A549 (cell line): ENCODE measurements around the gene GRM4. TPM values are rescaled to one million over a fixed set of nuclear protein-coding genes. Genes with fewer than 3 reads are reported as not detected.

Experiments used
- ATAC-seq, 2 experiments: fragments of 200-7000 bp in 1 of 2; fragments of >200 bp in 1 of 2; cut with Nextera tagmentation in 1 of 2; cut with Tn5 transposase in 1 of 2; 3 replicates each; pipeline versions ENCODE4 v1.8.0 to v1.9.1; 2018 to 2020; ENCODE audit warnings: mild to moderate bottlenecking in 1 of 2, moderate library complexity in 1 of 2
- CTCF ChIA-PET: fragments of 300-600 bp; sonication (Branson Sonifier 250); formaldehyde crosslinking; extraction: SDS; loops from one replicate; lab custom pipeline; 2021; ENCODE audit warnings: antibody characterized with exemption, inconsistent platforms; lab: Yijun Ruan, JAX
- POLR2A ChIA-PET: fragments of 350-600 bp; formaldehyde crosslinking; extraction: SDS; loops from one replicate; lab custom pipeline; 2021; ENCODE audit warnings: antibody characterized with exemption, inconsistent platforms; lab: Yijun Ruan, JAX
- DNase-seq, 2 experiments: peaks; one replicate each; pipeline versions ENCODE4 v3.0.0 to v3.0.0-alpha.2; 2011 to 2016; ENCODE audit warnings: low read depth in 1 of 2, low spot score in 1 of 2
- FAIRE-seq: peaks from 2 replicates; lab custom pipeline; 2011; peaks lifted over from hg19 to GRCh38; lab: Jason Lieb, UNC
- H3K27ac ChIP-seq, 2 experiments: fragments of >200 bp; sonication (Bioruptor Twin); formaldehyde crosslinking; 3 replicates each; pipeline ENCODE4 v1.5.1; 2016 to 2017
- H3K4me1 ChIP-seq: fragments of >200 bp; sonication (Bioruptor Twin); formaldehyde crosslinking; 3 replicates; pipeline ENCODE4 v1.6.1; 2016
- H3K4me2 ChIP-seq: fragments of >200 bp; sonication (Bioruptor Twin); formaldehyde crosslinking; 3 replicates; pipeline ENCODE4 v1.6.1; 2016
- H3K4me3 ChIP-seq: fragments of >200 bp; sonication (Bioruptor Twin); formaldehyde crosslinking; 3 replicates; pipeline ENCODE4 v1.5.1; 2016
- H3K9me3 ChIP-seq: fragments of >200 bp; sonication (Bioruptor Twin); formaldehyde crosslinking; 3 replicates; pipeline ENCODE4 v1.6.1; 2016
- CHD2 ChIP-seq: fragments of 150-350 bp; IDR thresholded peaks from 2 replicates; pipeline ENCODE4 v1.6.1; 2014; ENCODE audit warnings: low read length; ENCODE audit not compliant: partially characterized antibody
- CHD4 ChIP-seq: fragments of 200-600 bp; sonication (generic); IDR thresholded peaks from 2 replicates; pipeline ENCODE4 v1.6.1; 2016; ENCODE audit warnings: antibody characterized with exemption, mild to moderate bottlenecking, borderline replicate concordance
- FOSB ChIP-seq: fragments of 250-450 bp; sonication (Bioruptor Pico); IDR thresholded peaks from 2 replicates; pipeline ENCODE4 v1.5.0; 2020; ENCODE audit warnings: mild to moderate bottlenecking, moderate library complexity
- FOXS1 ChIP-seq: fragments of 250-450 bp; sonication (Bioruptor Pico); IDR thresholded peaks from 2 replicates; pipeline ENCODE4 v1.5.0; 2020; ENCODE audit warnings: mild to moderate bottlenecking, moderate library complexity
- GATA3 ChIP-seq: IDR thresholded peaks from 2 replicates; pipeline ENCODE4 v1.6.1; 2012; ENCODE audit warnings: borderline replicate concordance
- HOXA7 ChIP-seq: fragments of 250-450 bp; sonication (Bioruptor Pico); IDR thresholded peaks from 2 replicates; pipeline ENCODE4 v1.5.0; 2020; ENCODE audit warnings: mild to moderate bottlenecking, moderate library complexity
- JUNB ChIP-seq: fragments of >200 bp; sonication (Bioruptor Twin); formaldehyde crosslinking; IDR thresholded peaks from 2 replicates; pipeline ENCODE4 v1.6.1; 2016
- KDM1A ChIP-seq: fragments of 200-600 bp; sonication (generic); IDR thresholded peaks from 2 replicates; pipeline ENCODE4 v1.6.1; 2016; ENCODE audit warnings: low read depth, mild to moderate bottlenecking
- MAZ ChIP-seq: fragments of 150-350 bp; IDR thresholded peaks from 2 replicates; pipeline ENCODE4 v1.6.1; 2014; ENCODE audit warnings: antibody characterized with exemption, low read depth, low read length, borderline replicate concordance
- NPAS2 ChIP-seq: fragments of 250-450 bp; sonication (Bioruptor Pico); IDR thresholded peaks from 2 replicates; pipeline ENCODE4 v1.8.0; 2022; ENCODE audit warnings: mild to moderate bottlenecking, moderate library complexity, borderline replicate concordance
- NR3C1 ChIP-seq: fragments of >200 bp; sonication (Bioruptor Twin); formaldehyde crosslinking; IDR thresholded peaks from 3 replicates; pipeline ENCODE4 v1.6.1; 2017
- PHF8 ChIP-seq: fragments of 200-600 bp; sonication (generic); IDR thresholded peaks from 2 replicates; pipeline ENCODE4 v1.6.1; 2016; ENCODE audit warnings: low read depth, mild to moderate bottlenecking, antibody characterized with exemption, moderate library complexity, borderline replicate concordance
- POLR2A ChIP-seq: IDR thresholded peaks from 2 replicates; pipeline ENCODE4 v1.6.1; 2012; ENCODE audit warnings: mild to moderate bottlenecking, low read length
- RAD21 ChIP-seq, 2 experiments: fragments of >200 bp in 1 of 2; sonication (Bioruptor Twin) in 1 of 2; formaldehyde crosslinking in 1 of 2; IDR thresholded peaks in 1 of 2; conservative IDR thresholded peaks in 1 of 2; 2 replicates in 1 of 2; 3 replicates in 1 of 2; pipeline ENCODE4 v1.6.1; 2012 to 2018; ENCODE audit warnings: inconsistent platforms in 1 of 2
- RARB ChIP-seq: fragments of 250-450 bp; sonication (Bioruptor Pico); IDR thresholded peaks from 2 replicates; pipeline ENCODE4 v1.8.0; 2021; ENCODE audit warnings: mild to moderate bottlenecking, moderate library complexity
- RNF2 ChIP-seq: fragments of 200-600 bp; sonication (generic); IDR thresholded peaks from 2 replicates; pipeline ENCODE4 v1.6.1; 2016; ENCODE audit warnings: low read depth, mild to moderate bottlenecking, antibody characterized with exemption, moderate library complexity, borderline replicate concordance
- SREBF2 ChIP-seq: fragments of 450-650 bp; IDR thresholded peaks from 2 replicates; pipeline ENCODE4 v1.6.1; 2014; ENCODE audit warnings: mild to moderate bottlenecking, moderate library complexity
- TP53 ChIP-seq: fragments of 250-450 bp; sonication (Bioruptor Pico); IDR thresholded peaks from 2 replicates; pipeline ENCODE4 v1.5.0; 2021; ENCODE audit warnings: mild to moderate bottlenecking, moderate library complexity
- ZFP36 ChIP-seq: fragments of 450-650 bp; IDR thresholded peaks from 2 replicates; pipeline ENCODE4 v1.6.1; 2014; ENCODE audit warnings: borderline replicate concordance; ENCODE audit not compliant: partially characterized antibody
- WGBS: methylation state at CpG from one replicate; pipeline ENCODE4 v1.1.6; 2017; ENCODE audit errors: missing lambda C conversion rate; 5-methylcytosine and 5-hydroxymethylcytosine counted together
- polyA plus RNA-seq, 4 experiments: library from polyadenylated mRNA; depleted of rRNA in 3 of 4; stranded (reverse); fragments of >200 nt; fragmentation: RNase III in 1 of 4; extraction: RNeasy Plus Mini Kit Qiagen cat#74134 plus additional on column Dnase treatment in 1 of 4; gene quantifications; 2 replicates in 3 of 4; 3 replicates in 1 of 4; pipeline ENCODE4 v1.2.3, GENCODE V29; 2011 to 2017
- TF ChIP-seq, protein P1 (sequence below): IDR thresholded peaks from 2 replicates; pipeline ENCODE4 v1.6.1; 2012
- TF ChIP-seq, protein P2 (sequence below): IDR thresholded peaks from 2 replicates; pipeline ENCODE4 v1.6.1; 2012; ENCODE audit warnings: low read depth, borderline replicate concordance

The GRM4 gene
- polyA plus RNA-seq, 2 of the 4 experiments (the other 2 are of a cell fraction), result 0.05 TPM

- no peak for TF ChIP-seq MAZ
- no peak for TF ChIP-seq RAD21 (conservative IDR thresholded peaks at IDR 0.05 in 1 of 2, IDR thresholded peaks at IDR 0.05 in 1 of 2)
- no peak for TF ChIP-seq KDM1A
- no peak for TF ChIP-seq NR3C1
- no peak for TF ChIP-seq CHD4
- TF ChIP-seq POLR2A, result no peak
- TF ChIP-seq RARB (CRISPR knock-in tag), result no peak
- no peak for TF ChIP-seq RNF2
- TF ChIP-seq JUNB, result no peak
- TF ChIP-seq FOSB, result no peak
- TF ChIP-seq, protein P1, sequence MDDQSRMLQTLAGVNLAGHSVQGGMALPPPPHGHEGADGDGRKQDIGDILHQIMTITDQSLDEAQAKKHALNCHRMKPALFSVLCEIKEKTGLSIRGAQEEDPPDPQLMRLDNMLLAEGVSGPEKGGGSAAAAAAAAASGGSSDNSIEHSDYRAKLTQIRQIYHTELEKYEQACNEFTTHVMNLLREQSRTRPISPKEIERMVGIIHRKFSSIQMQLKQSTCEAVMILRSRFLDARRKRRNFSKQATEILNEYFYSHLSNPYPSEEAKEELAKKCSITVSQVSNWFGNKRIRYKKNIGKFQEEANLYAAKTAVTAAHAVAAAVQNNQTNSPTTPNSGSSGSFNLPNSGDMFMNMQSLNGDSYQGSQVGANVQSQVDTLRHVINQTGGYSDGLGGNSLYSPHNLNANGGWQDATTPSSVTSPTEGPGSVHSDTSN, result no peak
- no peak for TF ChIP-seq NPAS2 (CRISPR knock-in tag)
- no peak for TF ChIP-seq PHF8
- no peak for TF ChIP-seq FOXS1 (CRISPR knock-in tag)
- DNase-seq (no peak), FAIRE-seq (no peak), ATAC-seq (no peak)
- ChIA-PET CTCF (no interaction called here), POLR2A (no interaction called here)
- H3K9me3 ChIP-seq, result no peaks in the 10 kb centered on the region
- H3K4me1 ChIP-seq, result no peaks in the 10 kb centered on the region
- H3K4me3 ChIP-seq, result no peak overlapping the region
- H3K4me2 ChIP-seq, result no peak overlapping the region
- WGBS, result 84% methylated on average over 38 of the region's 44 CpGs
- no peak overlapping the region for H3K27ac ChIP-seq
These were observed 170.0 kb downstream of the GRM4 start for GRCh38 chr6:33975661-33976436.

DNA sequence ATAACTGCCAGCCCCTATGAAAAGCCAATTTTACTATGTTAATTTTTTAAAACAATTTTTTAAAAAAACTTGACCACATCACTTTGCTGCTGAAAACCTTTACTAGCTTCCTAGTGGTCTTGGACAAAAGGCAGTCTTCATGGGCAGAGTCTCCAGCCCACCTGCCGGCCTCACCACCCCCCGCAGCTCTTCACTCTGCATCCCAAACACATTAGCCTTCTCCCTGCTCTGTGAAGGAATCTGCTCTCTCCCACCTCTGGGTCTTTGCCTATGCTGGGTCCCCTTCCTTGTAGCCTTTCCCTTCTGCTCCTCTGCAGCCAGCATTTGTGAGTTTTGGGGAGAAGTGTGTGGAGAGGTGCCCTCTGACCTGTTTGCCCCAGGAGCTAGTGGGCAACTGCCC lies 171.4 kb downstream of the GRM4 start:
- Histone ChIP-seq H3K4me3 (no peak overlapping the region), H3K27ac (no peak overlapping the region), H3K4me2 (no peak overlapping the region), H3K9me3 (no peaks in the 10 kb centered on the region), H3K4me1 (no peaks in the 10 kb centered on the region)
- ChIA-PET POLR2A (no interaction called here), CTCF (interaction anchor here (0.9 to 1.0 kb wide), 2 partner anchors 206 to 230 kb away, joined by 3 read pairs; no protein-coding TSS in a partner anchor)
- TF ChIP-seq NR3C1, result no peak
- no peak for TF ChIP-seq SREBF2
- TF ChIP-seq CHD2, result no peak
- FAIRE-seq (no peak), DNase-seq (no peak), ATAC-seq (no peak)
- WGBS, result 5% methylated on average over 2 of the region's 2 CpGs

DNA sequence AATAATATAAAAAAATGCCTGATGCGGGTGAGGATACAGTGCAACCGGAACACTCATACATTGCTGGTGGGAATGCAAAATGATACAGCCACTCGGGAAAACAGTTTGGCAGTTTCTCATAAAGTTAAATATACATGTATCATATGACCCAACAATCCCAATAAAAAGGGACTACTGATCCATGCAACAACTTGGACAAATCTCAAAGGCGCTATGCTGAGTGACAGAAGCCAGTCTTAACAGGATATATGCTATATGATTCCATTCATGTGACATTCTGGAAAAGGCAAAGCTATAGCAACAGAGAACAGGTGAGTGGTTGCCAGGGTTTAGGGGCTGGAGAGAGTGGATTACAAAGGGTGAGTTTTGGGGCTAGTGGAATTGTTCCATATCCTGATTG lies 171.9 kb downstream of the GRM4 start:
- no peak for DNase-seq
- 43% methylated on average over 4 of the region's 4 CpGs for WGBS
- ATAC-seq, result no peak
- TF ChIP-seq RNF2 (no peak), NR3C1 (no peak), TP53 (CRISPR knock-in tag) (no peak), ZFP36 (no peak), HOXA7 (CRISPR knock-in tag) (no peak), GATA3 (no peak), FOSB (no peak)
- TF ChIP-seq, protein P2, sequence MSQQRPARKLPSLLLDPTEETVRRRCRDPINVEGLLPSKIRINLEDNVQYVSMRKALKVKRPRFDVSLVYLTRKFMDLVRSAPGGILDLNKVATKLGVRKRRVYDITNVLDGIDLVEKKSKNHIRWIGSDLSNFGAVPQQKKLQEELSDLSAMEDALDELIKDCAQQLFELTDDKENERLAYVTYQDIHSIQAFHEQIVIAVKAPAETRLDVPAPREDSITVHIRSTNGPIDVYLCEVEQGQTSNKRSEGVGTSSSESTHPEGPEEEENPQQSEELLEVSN, result no peak
- H3K9me3 ChIP-seq, result no peaks in the 10 kb centered on the region
- H3K4me1 ChIP-seq, result no peaks in the 10 kb centered on the region
- ChIA-PET CTCF (interaction anchor here (0.9 kb wide), 1 partner anchor 206 kb away, joined by 3 read pairs; no protein-coding TSS in a partner anchor), POLR2A (no interaction called here)
- no peak overlapping the region for H3K4me3 ChIP-seq
- H3K4me2 ChIP-seq, result no peak overlapping the region
- H3K27ac ChIP-seq, result no peak overlapping the region
- no peak for FAIRE-seq
